Epidermal melanocyte (primary cell): Measurements from ENCODE around the gene SET.
"Not testable (repeated sequence)": the region's sequence is repeated elsewhere in the genome, so short reads cannot be mapped to it uniquely, and the experiment has no call there.

Source experiments
- DNase-seq: peaks from one replicate; pipeline ENCODE4 v3.0.0; 2011; ENCODE audit warnings: low spot score; ENCODE audit not compliant: insufficient read length

The SET gene

DNA sequence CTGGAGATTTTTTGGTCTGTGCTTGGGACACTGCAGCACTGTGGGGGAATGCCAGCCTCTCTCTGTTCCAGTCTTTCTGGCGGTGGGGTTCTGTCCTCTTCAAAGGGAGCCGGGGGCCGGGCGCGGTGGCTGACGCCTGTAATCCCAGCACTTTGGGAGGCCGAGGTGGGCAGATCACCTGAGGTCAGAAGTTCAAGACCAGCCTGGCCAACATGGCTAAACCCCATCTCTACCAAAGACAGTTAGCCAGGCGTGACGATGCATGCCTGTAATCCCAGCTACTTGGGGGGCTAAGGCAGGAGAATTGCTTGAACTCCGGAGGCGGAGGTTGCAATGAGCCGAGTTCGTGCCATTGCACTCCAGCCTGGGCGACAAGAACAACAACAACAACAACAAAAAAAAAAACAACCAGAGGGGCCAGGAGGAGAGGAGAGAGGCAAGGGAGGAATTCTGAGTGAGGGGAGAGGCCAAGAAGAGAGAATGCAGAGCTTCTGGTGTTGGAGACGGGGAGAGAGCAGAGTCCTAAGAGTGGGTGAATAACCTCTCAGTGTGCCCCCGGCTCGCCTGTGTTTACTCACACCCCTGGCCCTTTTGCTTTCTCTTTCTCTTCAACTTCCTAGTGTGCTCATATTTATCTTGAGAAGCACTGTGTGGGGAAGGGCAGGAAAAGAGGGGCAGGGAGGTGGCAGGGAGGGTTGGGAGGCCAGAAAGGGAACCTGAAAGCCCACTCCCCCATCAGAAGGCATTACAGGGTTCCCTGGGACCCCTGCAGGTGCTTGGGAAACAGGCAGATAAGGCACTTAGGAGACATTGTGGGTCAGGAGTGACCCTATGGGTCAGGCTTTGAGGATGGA is 3.2 kb upstream of the SET start:
- no peak for DNase-seq

DNA sequence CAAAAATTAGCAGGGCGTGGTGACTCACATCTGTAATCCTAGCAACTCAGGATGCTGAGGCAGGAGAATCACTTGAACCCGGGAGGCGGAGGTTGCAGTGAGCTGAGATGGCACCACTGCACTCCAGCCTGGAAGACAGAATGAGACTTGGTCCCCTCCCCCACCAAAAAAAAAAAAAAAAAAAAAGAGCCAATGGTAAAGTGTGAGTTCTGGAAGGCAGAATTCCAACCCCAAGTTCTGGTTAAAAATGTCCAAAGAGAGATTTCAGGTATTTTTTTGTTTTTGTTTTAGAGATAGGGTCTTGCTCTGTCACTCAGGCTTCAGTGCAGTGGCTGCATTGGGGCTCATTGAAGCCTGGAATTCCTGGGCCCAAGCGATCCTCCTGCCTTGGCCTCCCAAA is 1.6 kb upstream of the SET start:
- no peak for DNase-seq

DNA sequence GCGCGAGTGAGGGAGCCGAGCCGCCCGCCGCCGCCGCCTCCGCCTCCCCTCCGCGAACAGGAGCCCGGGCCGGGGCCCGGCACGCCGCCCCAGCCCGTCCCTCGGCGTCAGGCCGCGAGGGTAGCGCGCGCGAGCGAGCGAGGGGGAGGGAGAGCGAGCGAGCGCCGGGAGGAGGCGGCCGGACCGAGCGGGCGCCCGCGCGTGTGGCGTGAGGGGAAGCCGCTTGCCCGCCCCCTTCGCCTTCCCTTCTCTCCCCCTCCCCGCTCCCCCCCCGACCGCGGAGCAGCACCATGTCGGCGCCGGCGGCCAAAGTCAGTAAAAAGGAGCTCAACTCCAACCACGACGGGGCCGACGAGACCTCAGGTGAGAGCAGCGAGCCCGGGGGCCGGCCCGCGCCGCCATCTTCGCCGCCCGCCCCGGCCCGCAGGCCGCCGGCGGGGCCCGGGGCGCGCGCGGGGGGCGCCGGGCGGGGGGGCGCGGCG is 312 bp downstream of the SET start:
- no peak for DNase-seq

DNA sequence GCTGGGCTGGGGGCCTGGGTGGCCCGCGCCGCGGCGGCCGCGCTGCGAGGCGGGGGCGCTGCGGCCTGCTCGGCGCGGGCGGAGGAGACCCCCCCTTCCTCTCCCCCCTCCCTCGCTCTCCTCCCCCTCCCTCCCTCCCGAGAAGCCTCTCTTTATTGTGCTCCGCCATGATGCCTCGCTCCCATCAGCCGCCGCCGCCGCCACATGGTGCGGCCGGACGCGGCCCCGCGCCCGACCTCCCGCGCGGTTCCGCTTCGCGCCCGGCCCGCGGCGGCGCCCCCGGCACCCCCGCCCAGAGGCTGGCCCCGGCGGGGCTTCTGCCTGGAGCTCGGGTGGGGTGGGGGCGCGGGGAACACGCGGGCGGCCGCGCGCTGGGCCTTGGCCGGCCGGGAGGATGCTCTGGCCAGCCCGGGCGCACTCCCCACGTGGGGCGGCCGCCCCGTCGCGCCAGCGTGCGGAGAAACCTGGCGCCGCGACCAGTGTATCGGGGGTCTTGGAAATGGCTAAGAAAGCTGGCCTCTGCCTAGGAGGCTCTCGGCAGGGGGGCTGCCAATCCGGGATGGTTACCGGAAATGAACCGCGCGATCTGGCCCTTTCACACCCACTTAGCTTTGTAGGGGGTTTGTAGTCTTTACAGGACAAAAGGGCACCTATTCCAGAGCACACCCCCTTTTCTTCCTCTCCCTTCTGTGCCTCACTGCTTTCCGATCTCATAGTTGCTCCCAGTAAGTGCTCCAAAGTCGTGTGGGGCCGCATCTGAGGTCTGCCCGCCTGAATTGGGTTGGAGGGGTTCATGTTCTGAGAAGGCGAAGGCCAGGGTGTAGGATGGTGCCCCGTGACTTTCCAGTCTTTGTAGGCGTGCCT is 1.0 kb downstream of the SET start:
- peak; percentile 90 for DNase-seq

DNA sequence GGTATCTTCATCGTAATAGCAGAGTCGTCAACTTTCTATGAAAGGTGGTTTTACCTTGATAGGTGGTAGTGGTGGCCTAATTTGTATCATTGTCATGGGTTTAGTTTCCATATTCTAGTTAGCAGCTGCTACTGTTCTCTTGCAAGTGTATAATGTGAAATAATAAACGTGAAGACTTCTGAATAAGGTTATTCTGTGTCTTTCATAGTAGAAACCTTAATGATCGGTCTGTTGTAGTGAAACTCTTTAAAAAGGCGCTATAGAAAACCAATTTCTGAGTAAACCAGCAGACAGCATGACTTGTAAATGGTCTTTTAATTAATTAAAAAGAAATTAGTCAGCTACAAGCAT is 1.6 kb downstream of the SET start:
- DNase-seq: no peak

DNA sequence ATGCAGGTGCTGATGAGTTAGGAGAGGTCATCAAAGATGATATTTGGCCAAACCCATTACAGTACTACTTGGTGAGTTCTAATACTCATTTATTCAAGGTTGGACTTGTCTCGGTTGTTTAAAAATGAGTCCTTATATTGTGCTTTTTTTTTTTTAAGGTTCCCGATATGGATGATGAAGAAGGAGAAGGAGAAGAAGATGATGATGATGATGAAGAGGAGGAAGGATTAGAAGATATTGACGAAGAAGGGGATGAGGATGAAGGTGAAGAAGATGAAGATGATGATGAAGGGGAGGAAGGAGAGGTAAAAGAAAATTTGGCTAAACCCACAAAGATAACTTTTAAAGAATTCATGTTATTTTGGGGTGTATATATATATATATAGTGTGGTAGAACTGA is 4.7 kb downstream of the SET start:
- DNase-seq: not testable (repeated sequence)

DNA sequence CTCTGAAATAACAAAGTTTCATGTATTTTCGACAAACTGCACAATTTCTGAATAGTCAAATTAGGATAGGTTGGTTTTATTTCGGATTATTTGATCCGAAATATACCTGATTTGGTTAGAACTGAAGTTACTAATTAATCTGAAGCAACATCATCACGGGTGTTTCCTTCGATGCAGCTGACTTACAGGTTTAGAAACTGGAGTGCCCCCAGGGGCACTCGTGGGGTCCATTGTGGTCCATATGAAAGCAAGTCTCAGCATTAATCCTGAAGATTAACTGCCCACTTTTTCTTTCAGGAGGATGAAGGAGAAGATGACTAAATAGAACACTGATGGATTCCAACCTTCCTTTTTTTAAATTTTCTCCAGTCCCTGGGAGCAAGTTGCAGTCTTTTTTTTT is 5.3 kb downstream of the SET start:
- no peak for DNase-seq

DNA sequence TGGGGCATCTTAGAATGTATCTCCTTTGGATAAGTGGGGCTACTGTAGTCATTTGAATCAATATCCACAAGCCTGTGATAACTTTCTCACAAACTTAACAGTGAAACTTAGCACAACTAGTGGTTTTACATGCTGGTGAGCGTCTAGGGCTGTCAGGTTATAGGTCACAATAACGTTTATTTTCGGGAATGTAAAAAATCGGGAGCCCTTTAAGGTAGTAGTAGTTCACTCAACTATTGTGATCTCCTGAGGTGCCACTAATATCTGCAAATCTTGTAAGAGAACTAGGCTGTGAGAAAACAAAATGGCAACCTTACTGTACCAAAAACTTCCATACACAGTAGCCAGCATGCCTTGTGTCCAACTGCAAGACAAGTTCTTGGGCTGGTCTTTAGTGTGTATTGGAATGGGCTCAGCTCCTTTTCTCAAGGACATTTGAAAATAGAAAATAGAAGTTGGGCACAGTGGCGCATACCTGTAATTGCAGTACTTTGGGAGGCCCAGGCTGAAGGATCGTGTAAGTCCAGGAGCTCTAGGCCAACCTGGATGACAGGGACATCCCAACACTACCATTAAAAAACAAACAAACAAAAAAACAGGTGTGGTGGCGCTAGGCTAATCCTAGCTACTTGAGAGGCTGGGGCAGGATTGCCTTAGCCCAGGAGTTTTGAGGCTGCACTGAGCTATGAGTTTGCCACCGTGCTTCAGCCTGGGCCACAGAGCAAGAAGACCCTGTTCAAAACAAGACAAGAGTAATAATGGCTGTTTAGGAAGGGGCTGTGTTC is 8.1 kb downstream of the SET start:
- DNase-seq: no peak

DNA sequence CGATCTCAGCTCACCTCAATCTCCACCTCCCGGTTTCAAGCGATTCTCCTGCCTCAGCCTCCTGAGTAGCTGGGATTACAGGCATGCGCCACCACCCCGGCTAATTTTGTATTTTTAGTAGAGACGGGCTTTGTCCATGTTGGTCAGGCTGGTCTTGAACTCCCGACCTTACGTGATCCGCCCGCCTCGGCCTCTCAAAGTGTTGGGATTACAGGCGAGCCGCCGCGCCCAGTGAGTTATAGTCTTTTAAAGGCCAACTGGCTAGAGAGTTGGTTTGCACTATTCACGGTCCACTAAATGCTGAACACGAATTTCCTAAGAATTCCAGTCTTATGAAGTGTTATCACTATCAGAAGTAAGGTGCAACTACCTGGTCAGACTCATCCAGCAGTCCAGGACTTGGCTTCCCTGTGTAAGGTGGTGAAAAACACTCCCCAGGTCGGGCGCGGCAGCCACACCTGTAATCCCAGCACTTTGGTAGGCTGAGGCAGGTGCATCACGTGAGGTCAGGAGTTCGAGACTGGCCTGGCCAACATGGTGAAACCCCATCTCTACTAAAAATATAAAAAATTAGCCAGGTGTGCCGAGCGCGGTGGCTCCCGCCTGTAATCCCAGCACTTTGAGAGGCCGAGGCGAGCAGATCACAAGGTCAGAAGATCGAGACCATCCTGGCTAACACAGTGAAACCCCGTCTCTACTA is 10.2 kb downstream of the SET start:
- not testable (repeated sequence) for DNase-seq

DNA sequence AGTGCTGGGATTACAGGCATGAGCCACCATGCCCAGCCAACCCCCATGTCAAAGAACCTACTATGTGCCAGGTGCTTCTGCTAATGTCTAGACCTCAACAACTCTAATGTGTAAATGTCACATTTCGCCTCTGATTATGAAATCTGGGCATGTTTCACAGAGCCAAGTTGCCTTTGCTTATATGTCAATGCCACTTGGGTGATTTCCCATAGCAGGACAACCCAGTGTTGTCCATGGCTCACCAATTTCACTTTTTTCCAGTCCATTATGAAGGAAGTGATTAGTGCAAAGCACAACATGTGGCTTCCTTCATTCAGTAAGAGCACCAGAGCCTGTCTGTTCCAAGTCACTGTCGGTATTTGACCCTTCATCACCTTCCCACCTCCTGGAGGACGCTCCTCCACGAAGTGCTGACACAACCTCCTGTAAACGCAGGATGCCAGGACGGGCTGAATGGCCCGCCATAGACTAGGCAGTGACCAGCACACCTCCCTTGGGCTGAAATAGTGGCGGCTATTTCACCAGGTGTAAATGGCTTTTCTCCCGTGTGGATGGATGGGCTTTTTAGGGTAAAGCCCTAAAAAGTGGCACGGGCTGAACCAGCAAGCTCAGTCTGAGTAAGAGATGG is 12.3 kb downstream of the SET start:
- no peak for DNase-seq

DNA sequence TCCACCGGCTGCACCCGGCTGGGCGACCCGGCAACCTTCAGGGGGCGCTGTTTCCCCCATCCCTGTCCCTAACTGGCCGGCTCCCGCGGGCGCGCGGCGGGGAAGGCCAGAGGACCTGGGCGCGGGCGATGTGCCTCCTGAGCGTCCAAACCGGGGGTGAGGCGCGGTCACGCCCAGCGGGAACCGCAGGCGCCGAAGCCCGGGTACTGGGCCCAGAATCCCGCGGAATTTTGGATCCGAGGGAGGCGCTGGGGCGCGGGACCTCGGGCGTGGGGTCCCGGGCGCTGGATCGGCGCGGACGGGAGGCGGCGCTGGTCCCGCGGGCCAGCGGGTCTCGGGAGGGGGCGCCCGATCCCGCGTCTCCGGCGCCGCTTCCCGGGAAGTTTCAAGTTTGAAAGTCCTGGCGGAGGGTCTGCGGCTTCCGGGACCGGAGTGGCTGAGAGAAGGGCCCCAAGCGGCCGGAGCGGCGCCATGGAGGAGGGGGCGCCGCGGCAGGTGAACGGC is 13.5 kb downstream of the SET start, which contains the start of gene PKN3:
Gene PKN3 (plus strand): TSS at position 59 of the 504 bp plus-strand sequence. CDS start 413 bp downstream, at position 472.
- DNase-seq: peak; percentile 97

DNA sequence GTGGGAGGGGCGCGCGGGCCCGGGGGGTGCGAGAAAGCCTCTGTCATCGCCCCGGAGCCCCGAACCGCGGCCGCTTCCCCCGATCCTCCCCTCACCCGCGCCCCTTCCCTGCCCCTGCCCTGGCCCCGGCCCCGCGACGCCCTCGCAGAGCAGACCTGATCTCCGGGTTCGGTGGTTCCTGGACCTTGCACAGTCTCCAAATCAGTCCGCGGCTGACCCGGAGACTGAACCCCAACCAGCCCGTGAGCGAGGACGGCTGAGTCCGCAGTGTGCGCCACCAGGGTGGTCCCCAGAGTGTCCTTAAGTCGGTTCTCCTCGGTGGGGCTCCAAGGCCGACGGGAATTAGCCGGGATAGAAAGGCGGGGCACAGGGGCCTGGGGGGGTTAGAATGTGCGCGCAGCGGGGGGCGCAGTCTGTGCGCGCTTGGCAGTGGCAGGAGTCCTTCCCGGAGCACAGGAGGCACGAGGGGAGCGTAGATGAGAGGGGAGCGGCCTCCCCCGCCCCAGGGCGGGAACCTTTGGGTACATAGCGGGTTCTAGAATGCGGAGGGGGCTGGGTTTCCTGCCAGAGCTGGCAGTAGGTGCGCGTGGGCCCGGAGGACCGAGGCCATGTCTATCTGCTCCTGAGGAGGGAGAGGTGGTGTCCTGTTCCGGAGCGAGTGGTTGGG is 14.1 kb downstream of the SET start:
- no peak for DNase-seq

DNA sequence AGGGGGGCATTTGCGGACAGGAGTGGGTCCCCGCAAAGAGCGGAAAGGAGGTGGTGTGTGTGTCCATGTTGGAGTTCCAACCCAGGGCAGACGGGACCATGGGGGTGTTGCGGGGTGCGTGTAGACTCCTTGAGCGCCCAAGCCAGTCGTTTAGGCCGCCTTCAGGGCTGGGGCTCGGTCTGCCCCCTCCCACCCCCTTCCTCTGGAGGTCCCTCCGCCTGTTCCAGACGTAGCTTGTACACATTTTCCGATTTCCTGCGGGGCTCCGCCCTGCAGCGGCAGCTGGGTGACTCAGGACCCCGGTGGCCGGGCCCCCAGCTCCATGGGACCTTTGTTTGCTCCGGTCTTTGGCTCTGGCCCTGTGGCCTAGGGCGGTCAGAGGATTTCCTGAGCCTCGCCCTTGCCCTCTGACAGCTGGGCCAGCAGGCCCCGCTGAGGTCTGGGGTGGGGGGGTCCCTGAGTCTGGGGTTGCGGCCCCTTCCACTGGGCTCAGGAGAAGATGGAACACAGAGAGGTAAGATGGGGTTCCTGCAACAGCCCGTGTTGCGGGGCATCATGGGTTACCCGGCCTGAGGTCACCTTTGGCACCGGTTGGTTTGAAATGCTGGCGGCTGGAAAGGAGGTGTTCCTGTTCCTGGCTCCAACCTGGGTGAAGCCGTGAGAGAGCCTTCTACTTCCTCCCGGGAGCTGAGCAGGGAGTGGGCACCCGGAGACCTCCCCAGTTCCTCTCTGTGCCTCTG is 14.8 kb downstream of the SET start:
- DNase-seq: no peak

DNA sequence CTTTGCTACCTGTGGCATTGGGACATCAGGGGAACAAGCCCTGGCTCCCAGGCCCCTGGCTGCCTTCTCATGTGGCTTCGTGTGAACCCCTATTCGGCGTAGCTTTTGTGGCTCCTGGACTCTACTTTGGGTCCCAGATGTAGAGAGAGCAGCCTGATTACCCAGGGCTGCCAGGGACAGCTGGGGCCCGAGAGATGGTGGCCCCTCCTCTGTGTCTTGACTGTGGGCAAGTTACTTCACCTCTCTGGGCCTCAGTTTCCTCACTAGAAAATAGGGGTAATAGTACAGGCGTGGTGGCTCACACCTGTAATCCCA is 15.3 kb downstream of the SET start:
- DNase-seq: no peak

DNA sequence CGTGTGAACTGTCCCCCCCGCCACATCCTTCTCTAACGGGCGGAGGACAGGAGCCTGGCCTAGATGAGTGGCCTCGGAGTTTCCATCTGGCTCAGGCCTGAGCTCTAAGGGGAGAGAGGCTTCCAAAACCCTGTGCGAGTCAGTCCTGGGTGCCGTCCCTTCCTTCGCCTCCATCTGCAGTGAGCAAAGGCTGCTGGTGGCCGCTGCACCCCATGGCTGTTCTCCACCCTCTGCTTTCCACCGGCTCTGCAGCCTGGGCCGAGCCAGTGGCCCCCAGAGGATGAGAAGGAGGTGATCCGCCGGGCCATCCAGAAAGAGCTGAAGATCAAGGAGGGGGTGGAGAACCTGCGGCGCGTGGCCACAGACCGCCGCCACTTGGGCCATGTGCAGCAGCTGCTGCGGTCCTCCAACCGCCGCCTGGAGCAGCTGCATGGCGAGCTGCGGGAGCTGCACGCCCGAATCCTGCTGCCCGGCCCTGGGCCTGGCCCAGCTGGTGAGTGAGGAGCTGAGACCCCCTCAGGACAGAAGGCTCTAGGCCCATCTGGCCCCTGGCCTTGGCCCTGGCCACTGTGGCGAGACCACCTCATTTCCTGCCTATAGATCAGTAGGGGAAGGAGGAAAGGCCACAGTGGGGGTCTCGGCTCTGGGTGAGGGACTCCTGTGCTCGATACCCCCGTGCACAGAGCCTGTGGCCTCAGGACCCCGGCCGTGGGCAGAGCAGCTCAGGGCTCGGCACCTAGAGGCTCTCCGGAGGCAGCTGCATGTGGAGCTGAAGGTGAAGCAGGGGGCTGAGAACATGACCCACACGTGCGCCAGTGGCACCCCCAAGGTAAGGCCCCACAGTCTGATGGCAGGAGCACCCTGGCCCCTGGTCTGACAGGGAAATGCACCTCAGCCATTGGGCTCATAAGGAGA is 16.3 kb downstream of the SET start:
- DNase-seq: no peak

DNA sequence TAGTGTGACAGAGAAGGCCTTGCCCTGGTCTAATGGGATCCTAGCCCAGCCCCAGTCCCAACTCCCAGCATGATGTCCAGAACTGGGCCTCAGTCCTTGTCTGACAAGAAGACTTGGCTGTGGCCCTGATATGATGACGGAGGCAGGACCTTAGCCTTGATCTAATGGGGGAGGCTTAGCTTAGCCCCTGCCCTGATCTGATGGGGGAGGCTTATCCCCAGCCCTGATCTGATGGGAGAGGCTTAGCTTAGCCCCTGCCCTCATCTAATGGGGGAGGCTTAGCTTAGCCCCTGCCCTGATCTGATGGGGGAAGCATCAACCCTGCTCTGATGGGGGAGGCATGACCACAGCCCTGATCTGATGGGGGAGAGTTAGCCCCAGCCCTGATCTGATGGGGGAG is 17.0 kb downstream of the SET start:
- no peak for DNase-seq

DNA sequence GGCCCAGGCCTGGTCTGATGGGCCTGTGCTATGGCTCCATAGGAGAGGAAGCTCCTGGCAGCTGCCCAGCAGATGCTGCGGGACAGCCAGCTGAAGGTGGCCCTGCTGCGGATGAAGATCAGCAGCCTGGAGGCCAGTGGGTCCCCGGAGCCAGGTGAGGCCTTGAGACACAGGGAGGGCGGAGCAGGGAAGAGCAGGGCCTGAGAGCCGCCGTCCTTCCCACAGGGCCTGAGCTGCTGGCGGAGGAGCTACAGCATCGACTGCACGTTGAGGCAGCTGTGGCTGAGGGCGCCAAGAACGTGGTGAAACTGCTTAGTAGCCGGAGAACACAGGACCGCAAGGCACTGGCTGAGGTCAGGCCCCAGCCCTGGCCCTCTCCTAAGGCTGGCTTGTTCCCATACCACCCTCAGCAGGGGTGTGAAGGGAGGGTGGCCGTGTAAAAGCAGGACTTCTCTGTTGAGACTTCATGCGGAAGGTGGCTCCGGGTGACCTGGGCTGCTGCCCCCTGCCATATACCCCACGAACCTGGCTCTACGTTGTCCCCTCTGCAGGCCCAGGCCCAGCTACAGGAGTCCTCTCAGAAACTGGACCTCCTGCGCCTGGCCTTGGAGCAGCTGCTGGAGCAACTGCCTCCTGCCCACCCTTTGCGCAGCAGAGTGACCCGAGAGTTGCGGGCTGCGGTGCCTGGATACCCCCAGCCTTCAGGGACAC is 17.8 kb downstream of the SET start:
- no peak for DNase-seq

DNA sequence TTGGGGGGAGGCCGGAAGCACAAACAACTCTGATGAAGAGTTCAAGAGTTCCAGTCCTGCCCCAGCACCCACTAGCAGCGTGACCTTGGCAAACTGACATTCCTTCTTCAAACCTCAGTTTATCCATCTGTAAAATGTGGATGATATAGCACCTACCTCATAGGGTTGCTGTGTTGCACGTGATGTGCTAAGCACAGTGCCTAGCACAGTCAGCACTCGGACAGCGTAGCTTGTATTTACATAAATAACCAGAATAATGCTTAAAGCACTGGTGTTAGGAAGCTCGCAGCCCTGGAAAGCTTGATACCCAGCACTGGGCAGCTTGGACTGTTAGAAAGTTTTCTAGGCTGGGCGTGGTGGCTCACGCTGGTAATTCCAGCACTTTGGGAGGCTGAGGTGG is 18.4 kb downstream of the SET start:
- DNase-seq: no peak
